GM18507 (cell line): ENCODE data around the gene KCNAB2.
"Not testable (repeated sequence)": the region's sequence is repeated elsewhere in the genome, so short reads cannot be mapped to it uniquely, and the experiment has no call there.

Experiments
- DNase-seq: peaks from one replicate; pipeline ENCODE4 v3.0.0; 2011; ENCODE audit warnings: low read depth; ENCODE audit not compliant: insufficient read length; ENCODE audit errors: extremely low spot score
- FAIRE-seq: peaks from 2 replicates; lab custom pipeline; 2011; peaks lifted over from hg19 to GRCh38; lab: Jason Lieb, UNC

KCNAB2 gene

GRCh38 chr1:6073480-6074053 lies 27.9 kb downstream of the KCNAB2 start:
- FAIRE-seq: no peak

GRCh38 chr1:6074192-6074901 lies 28.7 kb downstream of the KCNAB2 start:
- DNase-seq (no peak), FAIRE-seq (no peak)

More at GRCh38 chr1:6073480-6074053, 27.9 kb downstream of the KCNAB2 start:
- no peak for DNase-seq

- DNase-seq: no peak
- no peak for FAIRE-seq
These were observed 30.1 kb downstream of the KCNAB2 start for GRCh38 chr1:6075748-6076147.

GRCh38 chr1:6077061-6077460 lies 31.4 kb downstream of the KCNAB2 start:
- not testable (repeated sequence) for FAIRE-seq, DNase-seq

GRCh38 chr1:6077506-6077905 lies 31.8 kb downstream of the KCNAB2 start:
- DNase-seq (no peak), FAIRE-seq (no peak)

- DNase-seq: no peak
- FAIRE-seq: no peak
These were observed 32.2 kb downstream of the KCNAB2 start for GRCh38 chr1:6077919-6078318.

GRCh38 chr1:6080469-6080868 lies 34.8 kb downstream of the KCNAB2 start:
- DNase-seq (no peak), FAIRE-seq (no peak)

- no peak for FAIRE-seq
These were observed 36.2 kb downstream of the KCNAB2 start for GRCh38 chr1:6081901-6082300.

GRCh38 chr1:6082430-6082971 lies 36.8 kb downstream of the KCNAB2 start:
- FAIRE-seq (no peak), DNase-seq (no peak)

More at GRCh38 chr1:6081901-6082300, 36.2 kb downstream of the KCNAB2 start:
- DNase-seq: no peak

- FAIRE-seq (no peak), DNase-seq (no peak)
These were observed 37.7 kb downstream of the KCNAB2 start for GRCh38 chr1:6083385-6083784.

- FAIRE-seq: no peak
- DNase-seq: no peak
These were observed 38.2 kb downstream of the KCNAB2 start for GRCh38 chr1:6083801-6084446.

- DNase-seq (no peak), FAIRE-seq (no peak)
These were observed 39.2 kb downstream of the KCNAB2 start for GRCh38 chr1:6084781-6085495.

- no peak for DNase-seq
- FAIRE-seq: no peak
These were observed 40.0 kb downstream of the KCNAB2 start for GRCh38 chr1:6085666-6086065.

- FAIRE-seq (no peak), DNase-seq (no peak)
These were observed 40.7 kb downstream of the KCNAB2 start for GRCh38 chr1:6086358-6086757.

GRCh38 chr1:6086762-6087376 lies 41.2 kb downstream of the KCNAB2 start:
- no peak for FAIRE-seq

GRCh38 chr1:6087377-6087772 lies 41.7 kb downstream of the KCNAB2 start:
- FAIRE-seq (no peak), DNase-seq (no peak)

More at GRCh38 chr1:6086762-6087376, 41.2 kb downstream of the KCNAB2 start:
- DNase-seq: no peak

- DNase-seq (no peak), FAIRE-seq (no peak)
These were observed 42.3 kb downstream of the KCNAB2 start for GRCh38 chr1:6087958-6088357.

- DNase-seq: no peak
- FAIRE-seq: no peak
These were observed 43.3 kb downstream of the KCNAB2 start for GRCh38 chr1:6088956-6089355.

- FAIRE-seq (no peak), DNase-seq (no peak)
These were observed 44.6 kb downstream of the KCNAB2 start for GRCh38 chr1:6090288-6090687.
